ENCODE data around the gene PSME1. TPM values are rescaled to one million over a fixed set of nuclear protein-coding genes. Genes with fewer than 3 reads are reported as not detected.

Gene PSME1
- polyA plus RNA-seq, 5 donors = 190 to 234 (median 222) TPM

DNA sequence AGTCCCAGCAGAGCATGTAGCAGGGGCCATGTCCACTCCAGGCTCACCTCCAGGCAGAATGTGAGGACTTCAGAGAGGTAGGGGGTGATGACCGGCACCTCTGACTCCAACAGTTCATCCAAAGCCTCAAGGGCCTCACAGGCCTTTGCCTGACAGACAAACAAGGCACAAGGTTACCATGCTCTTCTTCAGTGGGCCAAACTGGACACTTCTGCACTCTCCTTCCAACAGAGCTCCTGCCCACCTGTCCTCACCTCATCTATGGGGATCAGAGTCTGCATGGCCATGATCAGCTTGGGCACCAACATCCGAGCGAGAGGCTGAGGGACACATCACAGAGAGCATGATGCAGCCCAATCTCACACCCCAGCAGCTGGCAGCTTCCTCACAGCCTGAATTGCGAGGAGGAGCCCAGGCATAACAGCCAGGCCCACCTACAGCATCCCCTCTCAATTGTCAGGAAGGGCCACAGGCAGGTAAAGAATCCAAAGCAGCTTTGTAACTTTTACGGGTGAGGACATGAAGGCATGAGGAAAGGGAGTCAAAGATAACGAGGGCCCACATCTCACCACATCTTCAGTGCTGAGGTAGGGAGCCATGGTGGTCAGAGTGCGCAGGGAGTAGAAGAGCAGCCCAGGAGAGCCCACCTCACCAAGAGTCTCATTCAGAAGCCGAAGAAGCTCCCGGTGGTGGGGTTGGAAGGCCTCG lies 51.0 kb downstream of the PSME1 start:
- no peak for DNase-seq

DNA sequence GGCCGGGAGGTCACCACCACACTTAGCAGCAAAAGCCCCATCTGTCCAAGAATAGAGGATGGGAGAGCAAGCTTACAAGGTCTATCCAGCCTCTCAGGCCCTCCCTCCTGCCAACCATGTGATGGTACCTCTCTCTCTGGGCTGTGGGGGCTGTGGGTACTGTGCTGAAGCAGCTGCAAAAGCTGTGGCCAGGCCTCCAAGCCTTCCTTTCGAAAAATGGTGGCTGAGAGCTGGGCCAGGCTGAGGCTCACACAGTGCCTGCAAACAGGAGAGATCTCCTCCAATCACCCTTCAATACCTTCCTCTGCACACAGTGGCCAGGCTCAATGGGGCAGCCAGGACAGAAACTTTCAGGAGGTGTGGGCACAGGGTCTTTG lies 51.5 kb downstream of the PSME1 start:
- no peak for DNase-seq

Other genes starting within 250 kb of the PSME1 start
- 10 to 100 TPM; 34.0 to 45.4 (median 35.5) TPM for gene DHRS4, start 182.4 kb upstream of the PSME1 start, polyA plus RNA-seq (ENCODE audit: insufficient read depth in 1 of 5, insufficient read length in 5 of 5, low replicate concordance in 1 of 5)
- 10 to 100 TPM; 27.3 to 32.3 (median 29.4) TPM for gene DHRS4L2, start 147.3 kb upstream of the PSME1 start, polyA plus RNA-seq (ENCODE audit: insufficient read depth in 1 of 5, insufficient read length in 5 of 5, low replicate concordance in 1 of 5)
- gene CARMIL3, start 84.2 kb upstream of the PSME1 start, polyA plus RNA-seq (ENCODE audit: insufficient read depth in 1 of 5, insufficient read length in 5 of 5, low replicate concordance in 1 of 5) = 1 to 10 TPM in 3 of 5 donors, under 1 TPM in 2; 0.72 to 1.7 (median 1.1) TPM
- gene CPNE6, start 64.6 kb upstream of the PSME1 start, polyA plus RNA-seq (ENCODE audit: insufficient read depth in 1 of 5, insufficient read length in 5 of 5, low replicate concordance in 1 of 5) = not detected
- 10 to 100 TPM; 13.3 to 17.8 (median 14.7) TPM for gene PCK2, start 41.9 kb upstream of the PSME1 start, polyA plus RNA-seq (ENCODE audit: insufficient read depth in 1 of 5, insufficient read length in 5 of 5, low replicate concordance in 1 of 5)
- 10 to 100 TPM; 59.5 to 74.4 (median 65.9) TPM for gene DCAF11, start 21.4 kb upstream of the PSME1 start, polyA plus RNA-seq (ENCODE audit: insufficient read depth in 1 of 5, insufficient read length in 5 of 5, low replicate concordance in 1 of 5)
- gene NRL, start 21.2 kb upstream of the PSME1 start, polyA plus RNA-seq (ENCODE audit: insufficient read depth in 1 of 5, insufficient read length in 5 of 5, low replicate concordance in 1 of 5) = 1 to 10 TPM; 1.0 to 2.3 (median 1.2) TPM
- 1 to 10 TPM in 3 of 5 donors, under 1 TPM in 2; 0.60 to 9.4 (median 1.1) TPM for gene FITM1, start 5.5 kb upstream of the PSME1 start, polyA plus RNA-seq (ENCODE audit: insufficient read depth in 1 of 5, insufficient read length in 5 of 5, low replicate concordance in 1 of 5)
- gene EMC9, start 5.4 kb downstream of the PSME1 start, polyA plus RNA-seq (ENCODE audit: insufficient read depth in 1 of 5, insufficient read length in 5 of 5, low replicate concordance in 1 of 5) = 10 to 100 TPM; 12.6 to 25.8 (median 24.3) TPM
- 100 to 1,000 TPM; 159 to 175 (median 166) TPM for gene PSME2, start 10.4 kb downstream of the PSME1 start, polyA plus RNA-seq (ENCODE audit: insufficient read depth in 1 of 5, insufficient read length in 5 of 5, low replicate concordance in 1 of 5)
- gene RNF31, start 11.3 kb downstream of the PSME1 start, polyA plus RNA-seq (ENCODE audit: insufficient read depth in 1 of 5, insufficient read length in 5 of 5, low replicate concordance in 1 of 5) = 10 to 100 TPM; 42.8 to 60.2 (median 55.7) TPM
- gene IRF9, start 25.1 kb downstream of the PSME1 start, polyA plus RNA-seq (ENCODE audit: insufficient read depth in 1 of 5, insufficient read length in 5 of 5, low replicate concordance in 1 of 5) = 10 to 100 TPM; 49.8 to 68.6 (median 57.2) TPM
- gene REC8, start 35.9 kb downstream of the PSME1 start, polyA plus RNA-seq (ENCODE audit: insufficient read depth in 1 of 5, insufficient read length in 5 of 5, low replicate concordance in 1 of 5) = 10 to 100 TPM; 36.6 to 67.1 (median 48.2) TPM
- 10 to 100 TPM; 20.2 to 37.0 (median 24.5) TPM for gene IPO4, start 52.6 kb downstream of the PSME1 start, polyA plus RNA-seq (ENCODE audit: insufficient read depth in 1 of 5, insufficient read length in 5 of 5, low replicate concordance in 1 of 5)
- gene TM9SF1, start 59.2 kb downstream of the PSME1 start, polyA plus RNA-seq (ENCODE audit: insufficient read depth in 1 of 5, insufficient read length in 5 of 5, low replicate concordance in 1 of 5) = 10 to 100 TPM; 24.6 to 44.1 (median 33.8) TPM
- gene TSSK4, start 69.5 kb downstream of the PSME1 start, polyA plus RNA-seq (ENCODE audit: insufficient read depth in 1 of 5, insufficient read length in 5 of 5, low replicate concordance in 1 of 5) = 10 to 100 TPM in 3 of 5 donors, 1 to 10 TPM in 2; 9.5 to 12.2 (median 11.9) TPM
- gene CHMP4A, start 77.3 kb downstream of the PSME1 start, polyA plus RNA-seq (ENCODE audit: insufficient read depth in 1 of 5, insufficient read length in 5 of 5, low replicate concordance in 1 of 5) = 10 to 100 TPM; 53.9 to 67.6 (median 62.3) TPM
- 10 to 100 TPM; 11.8 to 17.2 (median 13.5) TPM for gene MDP1, start 79.9 kb downstream of the PSME1 start, polyA plus RNA-seq (ENCODE audit: insufficient read depth in 1 of 5, insufficient read length in 5 of 5, low replicate concordance in 1 of 5)
- 100 to 1,000 TPM; 209 to 239 (median 224) TPM for gene NEDD8, start 96.2 kb downstream of the PSME1 start, polyA plus RNA-seq (ENCODE audit: insufficient read depth in 1 of 5, insufficient read length in 5 of 5, low replicate concordance in 1 of 5)
- gene GMPR2, start 96.7 kb downstream of the PSME1 start, polyA plus RNA-seq (ENCODE audit: insufficient read depth in 1 of 5, insufficient read length in 5 of 5, low replicate concordance in 1 of 5) = 100 to 1,000 TPM in 4 of 5 donors, 10 to 100 TPM in 1; 92.7 to 120 (median 114) TPM
- 10 to 100 TPM; 53.7 to 62.0 (median 60.9) TPM for gene TINF2, start 106.4 kb downstream of the PSME1 start, polyA plus RNA-seq (ENCODE audit: insufficient read depth in 1 of 5, insufficient read length in 5 of 5, low replicate concordance in 1 of 5)
- 1 to 10 TPM; 2.0 to 4.7 (median 3.5) TPM for gene TGM1, start 127.0 kb downstream of the PSME1 start, polyA plus RNA-seq (ENCODE audit: insufficient read depth in 1 of 5, insufficient read length in 5 of 5, low replicate concordance in 1 of 5)
- gene RABGGTA, start 135.4 kb downstream of the PSME1 start, polyA plus RNA-seq (ENCODE audit: insufficient read depth in 1 of 5, insufficient read length in 5 of 5, low replicate concordance in 1 of 5) = 10 to 100 TPM; 19.6 to 28.6 (median 24.9) TPM
- gene DHRS1, start 163.6 kb downstream of the PSME1 start, polyA plus RNA-seq (ENCODE audit: insufficient read depth in 1 of 5, insufficient read length in 5 of 5, low replicate concordance in 1 of 5) = 10 to 100 TPM; 38.8 to 54.7 (median 43.2) TPM
- gene NOP9, start 163.7 kb downstream of the PSME1 start, polyA plus RNA-seq (ENCODE audit: insufficient read depth in 1 of 5, insufficient read length in 5 of 5, low replicate concordance in 1 of 5) = 10 to 100 TPM; 21.3 to 26.7 (median 24.3) TPM
- 10 to 100 TPM in 4 of 5 donors, 1 to 10 TPM in 1; 9.6 to 16.6 (median 14.1) TPM for gene CIDEB, start 171.8 kb downstream of the PSME1 start, polyA plus RNA-seq (ENCODE audit: insufficient read depth in 1 of 5, insufficient read length in 5 of 5, low replicate concordance in 1 of 5)
- 1 to 10 TPM; 3.4 to 5.2 (median 4.7) TPM for gene LTB4R2, start 173.9 kb downstream of the PSME1 start, polyA plus RNA-seq (ENCODE audit: insufficient read depth in 1 of 5, insufficient read length in 5 of 5, low replicate concordance in 1 of 5)
- gene LTB4R, start 175.3 kb downstream of the PSME1 start, polyA plus RNA-seq (ENCODE audit: insufficient read depth in 1 of 5, insufficient read length in 5 of 5, low replicate concordance in 1 of 5) = 1 to 10 TPM; 5.2 to 6.9 (median 6.2) TPM
- gene ADCY4, start 198.9 kb downstream of the PSME1 start, polyA plus RNA-seq (ENCODE audit: insufficient read depth in 1 of 5, insufficient read length in 5 of 5, low replicate concordance in 1 of 5) = 10 to 100 TPM; 26.9 to 37.3 (median 33.8) TPM
- 1 to 10 TPM; 2.1 to 3.6 (median 2.8) TPM for gene RIPK3, start 203.8 kb downstream of the PSME1 start, polyA plus RNA-seq (ENCODE audit: insufficient read depth in 1 of 5, insufficient read length in 5 of 5, low replicate concordance in 1 of 5)
- gene NFATC4, start 232.0 kb downstream of the PSME1 start, polyA plus RNA-seq (ENCODE audit: insufficient read depth in 1 of 5, insufficient read length in 5 of 5, low replicate concordance in 1 of 5) = 100 to 1,000 TPM in 1 of 5 donors, 10 to 100 TPM in 4; 64.5 to 102 (median 88.3) TPM

Data from right lung (tissue), 5 donors.